GM19328 (cell line): ENCODE results near the gene ARHGAP9.
A peak's percentile ranks its signal among the peaks of the same experiment; 100 is the strongest.
"Not testable (repeated sequence)": the region's sequence is repeated elsewhere in the genome, so short reads cannot be mapped to it uniquely, and the experiment has no call there.

Experiments
- ATAC-seq: cut with Tn5 transposase; IDR thresholded peaks from one replicate; pipeline ENCODE4 v1.9.1; 2021; ENCODE audit warnings: mild to moderate bottlenecking, moderate library complexity; ENCODE audit not compliant: unreplicated experiment

The ARHGAP9 gene

DNA sequence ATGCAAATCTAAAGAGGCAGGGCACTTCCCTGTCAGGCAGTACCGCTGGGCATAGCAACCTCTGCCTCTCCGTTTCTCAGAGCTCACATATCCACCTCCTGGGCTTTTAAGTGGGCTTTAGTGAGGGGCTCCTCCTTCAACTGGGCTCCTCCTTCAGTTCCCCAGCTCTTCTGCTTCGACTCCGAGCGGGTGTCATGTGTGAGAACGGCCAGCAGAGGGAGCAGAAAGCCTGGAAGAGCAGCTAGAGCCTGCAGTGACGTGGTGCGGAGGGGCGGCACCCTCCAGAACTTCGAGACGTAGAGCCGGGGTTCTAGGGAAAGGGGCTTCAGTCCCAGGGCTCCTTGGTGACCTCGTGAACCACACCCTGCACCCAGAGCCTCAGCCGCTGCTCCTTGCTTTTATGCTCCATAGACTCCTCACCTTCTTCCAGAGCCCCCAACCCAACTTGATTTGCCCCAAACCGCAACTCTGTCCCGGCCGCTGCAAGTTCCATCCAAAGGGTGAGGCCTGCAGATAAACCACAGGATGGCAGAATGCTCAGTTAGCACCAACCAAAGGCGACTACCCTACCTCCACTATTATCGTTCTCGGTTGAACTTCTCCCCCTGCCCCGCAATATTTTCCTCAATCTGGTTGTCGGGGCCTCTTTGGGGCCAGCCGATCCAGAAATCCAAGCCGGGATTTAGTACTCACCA, 20.5 kb downstream of the ARHGAP9 start:
- ATAC-seq: peak; percentile 49

- ATAC-seq: no peak
Observed at GRCh38 chr12:57458665-57459054, 21.0 kb downstream of the ARHGAP9 start.

DNA sequence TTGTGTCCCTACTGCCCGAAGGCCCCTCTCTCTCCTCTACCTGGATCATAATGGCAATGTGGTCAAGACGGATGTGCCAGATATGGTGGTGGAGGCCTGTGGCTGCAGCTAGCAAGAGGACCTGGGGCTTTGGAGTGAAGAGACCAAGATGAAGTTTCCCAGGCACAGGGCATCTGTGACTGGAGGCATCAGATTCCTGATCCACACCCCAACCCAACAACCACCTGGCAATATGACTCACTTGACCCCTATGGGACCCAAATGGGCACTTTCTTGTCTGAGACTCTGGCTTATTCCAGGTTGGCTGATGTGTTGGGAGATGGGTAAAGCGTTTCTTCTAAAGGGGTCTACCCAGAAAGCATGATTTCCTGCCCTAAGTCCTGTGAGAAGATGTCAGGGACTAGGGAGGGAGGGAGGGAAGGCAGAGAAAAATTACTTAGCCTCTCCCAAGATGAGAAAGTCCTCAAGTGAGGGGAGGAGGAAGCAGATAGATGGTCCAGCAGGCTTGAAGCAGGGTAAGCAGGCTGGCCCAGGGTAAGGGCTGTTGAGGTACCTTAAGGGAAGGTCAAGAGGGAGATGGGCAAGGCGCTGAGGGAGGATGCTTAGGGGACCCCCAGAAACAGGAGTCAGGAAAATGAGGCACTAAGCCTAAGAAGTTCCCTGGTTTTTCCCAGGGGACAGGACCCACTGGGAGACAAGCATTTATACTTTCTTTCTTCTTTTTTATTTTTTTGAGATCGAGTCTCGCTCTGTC, 22.8 kb downstream of the ARHGAP9 start:
- ATAC-seq: no peak

DNA sequence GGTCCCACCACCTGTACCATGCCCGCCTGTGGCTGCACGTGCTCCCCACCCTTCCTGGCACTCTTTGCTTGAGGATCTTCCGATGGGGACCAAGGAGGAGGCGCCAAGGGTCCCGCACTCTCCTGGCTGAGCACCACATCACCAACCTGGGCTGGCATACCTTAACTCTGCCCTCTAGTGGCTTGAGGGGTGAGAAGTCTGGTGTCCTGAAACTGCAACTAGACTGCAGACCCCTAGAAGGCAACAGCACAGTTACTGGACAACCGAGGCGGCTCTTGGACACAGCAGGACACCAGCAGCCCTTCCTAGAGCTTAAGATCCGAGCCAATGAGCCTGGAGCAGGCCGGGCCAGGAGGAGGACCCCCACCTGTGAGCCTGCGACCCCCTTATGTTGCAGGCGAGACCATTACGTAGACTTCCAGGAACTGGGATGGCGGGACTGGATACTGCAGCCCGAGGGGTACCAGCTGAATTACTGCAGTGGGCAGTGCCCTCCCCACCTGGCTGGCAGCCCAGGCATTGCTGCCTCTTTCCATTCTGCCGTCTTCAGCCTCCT, 23.4 kb downstream of the ARHGAP9 start:
- ATAC-seq: no peak

DNA sequence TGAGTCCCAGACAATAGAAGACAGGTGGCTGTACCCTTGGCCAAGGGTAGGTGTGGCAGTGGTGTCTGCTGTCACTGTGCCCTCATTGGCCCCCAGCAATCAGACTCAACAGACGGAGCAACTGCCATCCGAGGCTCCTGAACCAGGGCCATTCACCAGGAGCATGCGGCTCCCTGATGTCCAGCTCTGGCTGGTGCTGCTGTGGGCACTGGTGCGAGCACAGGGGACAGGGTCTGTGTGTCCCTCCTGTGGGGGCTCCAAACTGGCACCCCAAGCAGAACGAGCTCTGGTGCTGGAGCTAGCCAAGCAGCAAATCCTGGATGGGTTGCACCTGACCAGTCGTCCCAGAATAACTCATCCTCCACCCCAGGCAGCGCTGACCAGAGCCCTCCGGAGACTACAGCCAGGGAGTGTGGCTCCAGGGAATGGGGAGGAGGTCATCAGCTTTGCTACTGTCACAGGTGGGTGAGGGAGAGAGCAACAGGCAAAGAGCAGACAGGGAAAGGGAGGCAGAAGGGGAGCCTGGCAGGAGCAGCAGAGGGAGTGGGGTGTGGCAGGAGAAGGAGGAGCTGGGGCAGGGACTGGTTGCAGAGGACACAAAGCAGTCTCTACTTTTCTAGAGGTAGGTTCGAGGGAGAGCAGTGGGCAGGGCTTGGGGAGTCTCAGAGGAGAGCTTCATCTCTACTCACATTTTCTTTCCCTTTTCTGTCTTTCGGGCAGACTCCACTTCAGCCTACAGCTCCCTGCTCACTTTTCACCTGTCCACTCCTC, 24.1 kb downstream of the ARHGAP9 start:
- ATAC-seq: no peak

DNA sequence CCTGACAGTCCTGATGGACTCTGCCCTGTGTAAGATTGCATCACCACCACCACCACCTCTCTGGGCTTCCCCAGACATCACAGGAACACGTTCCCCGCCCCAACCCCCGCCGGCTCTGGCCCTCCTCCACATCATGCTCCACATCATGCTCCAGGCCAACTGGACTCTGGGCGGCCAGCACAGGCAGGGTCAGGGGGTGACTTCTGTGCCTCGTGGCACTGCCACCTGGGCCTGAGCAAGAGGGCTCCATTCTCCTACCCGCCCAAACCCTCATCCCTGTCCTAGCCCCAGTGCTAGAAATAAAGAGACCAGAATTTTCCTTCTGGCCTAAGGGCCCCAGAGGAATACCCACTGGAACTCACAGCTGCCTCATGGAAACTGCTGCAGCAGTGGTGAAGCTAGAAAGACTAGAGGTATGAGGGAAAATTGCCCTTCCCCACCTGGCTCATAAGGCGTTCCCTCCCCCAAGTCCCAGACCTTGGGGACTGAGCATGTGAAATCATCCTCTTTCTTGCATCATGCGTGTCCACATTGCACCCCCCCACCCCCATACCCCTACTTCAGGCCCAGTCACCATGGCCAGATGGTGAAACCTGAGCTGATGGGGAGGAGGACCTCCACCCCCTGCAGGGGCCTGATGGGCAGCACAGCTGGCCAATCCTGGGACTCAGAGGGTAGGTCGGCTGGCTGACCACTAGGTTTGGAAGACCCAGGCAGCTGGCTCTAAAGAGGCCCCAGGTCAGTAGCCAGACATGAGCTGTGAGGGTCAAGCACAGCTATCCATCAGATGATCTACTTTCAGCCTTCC, 24.9 kb downstream of the ARHGAP9 start, which contains the start of gene INHBE:
INHBE (plus strand) TSS at position 742 of the 808 bp plus-strand sequence. CDS start 230 bp downstream, outside the sequence.
- ATAC-seq: no peak

DNA sequence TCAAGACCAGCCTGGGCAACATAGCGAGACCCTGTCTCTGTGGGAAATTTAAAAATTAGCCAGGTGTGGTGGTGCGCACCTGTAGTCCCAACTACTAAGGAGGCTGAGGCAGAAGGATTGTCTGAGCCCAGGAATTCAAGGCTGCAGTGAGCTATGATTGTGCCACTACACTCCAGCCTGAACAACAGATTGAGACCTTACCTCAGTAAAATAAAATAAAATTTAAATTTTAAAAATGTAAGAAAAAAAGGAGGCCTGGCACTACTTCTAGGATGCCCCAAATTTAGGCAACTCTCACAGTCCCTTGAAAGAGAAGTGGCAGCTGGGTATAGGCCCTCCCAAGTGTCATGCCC, 25.5 kb downstream of the ARHGAP9 start:
- no peak for ATAC-seq

DNA sequence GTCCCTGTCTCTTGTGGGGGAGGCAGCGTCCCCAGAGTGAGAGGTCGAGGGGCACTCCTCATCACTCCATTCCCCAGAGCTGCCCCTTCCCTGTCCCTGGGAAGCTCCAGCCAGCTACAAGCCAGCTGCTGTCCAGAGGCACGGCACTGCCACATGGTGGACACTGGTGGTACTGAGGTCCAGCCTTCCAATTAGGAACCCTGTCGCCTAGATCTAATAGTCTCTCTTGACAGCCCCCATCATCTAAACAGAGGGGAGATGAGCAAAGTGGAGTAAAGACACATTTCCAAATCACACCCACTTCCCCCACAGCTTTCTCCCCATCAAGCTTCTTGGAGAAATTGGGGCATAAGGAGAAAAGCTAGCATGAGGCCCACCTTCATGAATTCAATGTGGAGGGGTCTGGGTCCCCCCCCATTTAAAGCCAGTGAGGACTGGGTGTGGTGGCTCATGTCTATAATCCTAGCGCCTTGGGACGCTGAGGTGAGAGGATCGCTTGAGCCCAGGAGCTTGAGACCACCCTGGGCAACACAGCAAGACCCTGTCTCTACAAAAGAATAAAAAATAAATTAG, 26.6 kb downstream of the ARHGAP9 start:
- ATAC-seq: no peak

DNA sequence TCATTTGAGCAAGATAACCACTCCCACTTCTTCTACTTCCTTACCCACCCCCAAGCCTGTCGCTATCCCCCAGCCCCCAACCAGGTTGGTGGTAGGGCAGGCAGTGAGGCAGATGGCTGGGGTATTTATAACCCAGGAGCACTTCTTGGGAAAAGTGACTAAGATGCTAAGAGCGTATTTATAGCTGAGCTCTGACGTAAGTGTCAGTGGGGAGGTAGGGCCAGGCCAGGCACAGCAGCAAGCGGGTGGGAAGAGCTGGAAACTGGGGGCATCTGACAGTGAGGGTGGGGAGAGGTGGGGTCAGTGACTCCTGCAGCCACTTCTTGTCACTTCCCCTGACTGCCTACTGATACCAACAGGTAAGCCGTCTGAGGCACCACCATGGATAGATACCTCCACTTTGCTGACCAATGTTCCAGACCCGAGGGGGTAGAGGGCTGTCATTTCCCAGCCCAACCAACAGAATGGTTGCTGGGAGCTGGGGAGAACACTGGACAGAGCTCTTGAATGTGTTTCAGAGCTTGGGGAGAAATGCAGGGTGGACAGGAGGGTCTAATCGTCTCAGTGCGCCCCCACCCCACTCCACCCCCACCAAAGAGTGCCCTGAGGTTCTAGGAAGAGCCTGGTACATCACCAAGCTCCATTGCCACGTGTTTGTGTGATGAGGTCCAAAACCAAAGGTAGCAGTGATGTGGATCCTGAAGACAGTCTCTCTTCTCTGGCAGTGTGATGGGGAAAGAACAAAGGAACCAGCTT, 27.3 kb downstream of the ARHGAP9 start:
- no peak for ATAC-seq

- ATAC-seq: no peak
Observed at GRCh38 chr12:57451233-57451778, 28.4 kb downstream of the ARHGAP9 start.

- no peak for ATAC-seq
Observed at GRCh38 chr12:57450057-57450456, 29.6 kb downstream of the ARHGAP9 start.

DNA sequence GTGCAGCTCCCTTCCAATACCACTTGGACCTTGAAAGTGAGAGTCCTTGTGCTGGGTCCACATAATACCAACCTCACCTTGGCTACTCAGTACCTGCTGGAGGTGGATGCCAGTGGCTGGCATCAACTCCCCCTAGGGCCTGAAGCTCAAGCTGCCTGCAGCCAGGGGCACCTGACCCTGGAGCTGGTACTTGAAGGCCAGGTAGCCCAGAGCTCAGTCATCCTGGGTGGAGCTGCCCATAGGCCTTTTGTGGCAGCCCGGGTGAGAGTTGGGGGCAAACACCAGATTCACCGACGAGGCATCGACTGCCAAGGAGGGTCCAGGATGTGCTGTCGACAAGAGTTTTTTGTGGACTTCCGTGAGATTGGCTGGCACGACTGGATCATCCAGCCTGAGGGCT, 30.3 kb downstream of the ARHGAP9 start:
- ATAC-seq: no peak

DNA sequence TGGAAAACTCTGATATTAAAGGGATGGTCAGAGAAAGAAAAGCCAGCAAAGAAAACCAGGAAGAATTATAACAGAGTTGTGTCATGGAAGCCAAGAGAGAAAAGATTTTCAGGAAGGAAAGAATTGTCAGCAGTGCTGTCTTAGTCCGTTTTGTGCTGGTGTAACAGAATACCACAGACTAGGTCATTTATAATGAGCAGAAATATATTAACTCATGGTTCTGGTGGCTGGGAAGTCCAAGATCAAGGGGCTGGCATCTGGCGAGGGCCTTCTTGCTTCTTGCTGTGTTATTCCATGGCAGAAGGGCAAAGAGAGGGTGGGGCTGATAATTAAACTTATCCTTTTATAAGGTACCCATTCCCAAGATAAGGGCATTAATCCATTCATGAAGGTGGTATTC, 31.0 kb downstream of the ARHGAP9 start:
- ATAC-seq: no peak

DNA sequence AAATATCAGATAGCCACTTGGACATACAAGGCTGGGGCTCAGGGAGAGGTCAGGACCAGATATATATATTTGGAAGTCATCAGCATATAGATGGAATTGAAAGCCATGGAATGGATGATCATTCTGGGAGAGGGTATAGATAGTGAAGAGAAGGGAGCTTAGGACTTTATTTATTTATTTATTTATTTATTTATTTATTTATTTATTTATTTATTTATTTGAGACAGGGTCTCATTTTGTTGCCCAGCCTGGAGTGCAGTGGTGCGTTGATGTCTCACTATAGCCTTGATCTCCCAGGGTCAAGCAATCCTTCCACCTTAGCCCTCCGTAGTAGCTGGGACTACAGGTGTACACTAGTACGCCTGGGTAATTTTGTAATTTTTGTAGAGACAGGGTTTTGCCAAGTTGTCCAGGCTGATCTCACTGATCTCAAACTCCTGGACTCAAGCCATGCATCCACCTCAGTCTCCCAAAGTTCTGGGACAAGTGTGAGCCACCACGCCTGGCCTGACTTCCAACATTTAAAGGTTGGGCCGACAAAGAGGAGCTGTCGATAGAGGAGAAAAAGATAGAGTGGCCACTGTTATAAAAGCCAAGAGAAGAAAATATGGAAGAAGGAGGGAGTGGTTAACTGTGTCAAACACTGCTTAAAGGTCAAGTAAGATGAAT, 33.2 kb downstream of the ARHGAP9 start:
- no peak for ATAC-seq

GRCh38 chr12:57444744-57445143, 34.9 kb downstream of the ARHGAP9 start:
- no peak for ATAC-seq

GRCh38 chr12:57444337-57444736, 35.3 kb downstream of the ARHGAP9 start:
- not testable (repeated sequence) for ATAC-seq

GRCh38 chr12:57441846-57442427, 37.7 kb downstream of the ARHGAP9 start:
- ATAC-seq: no peak

GRCh38 chr12:57441393-57441792, 38.3 kb downstream of the ARHGAP9 start:
- not testable (repeated sequence) for ATAC-seq
